ENCODE results near the gene SLC35E4. TPM values are rescaled to one million over a fixed set of nuclear protein-coding genes. Genes with fewer than 3 reads are reported as not detected.
"Not testable (repeated sequence)": the region's sequence is repeated elsewhere in the genome, so short reads cannot be mapped to it uniquely, and the experiment has no call there.

The SLC35E4 gene
- 1 to 10 TPM; 1.7 to 3.1 TPM for polyA plus RNA-seq

- Histone ChIP-seq H3K4me1 (ENCODE audit: control insufficient read depth in 2 of 2, insufficient read depth in 2 of 2, low read length in 1 of 2) (peaks cover 7 to 11% of the 10 kb centered on the region in 2 donors), H3K4me3 (ENCODE audit: low read depth in 1 of 2, low read length in 2 of 2) (peak within 1 kb of the TSS; percentile 57 to 61), H3K27ac (ENCODE audit: low read depth in 2 of 2, low read length in 1 of 2) (peak within 1 kb of the TSS; percentile 83 to 86), H3K36me3 (ENCODE audit: control insufficient read depth in 2 of 2, insufficient read depth in 2 of 2, low read length in 1 of 2) (no peaks in the 10 kb centered on the region), H3K27me3 (ENCODE audit: control insufficient read depth in 1 of 2, insufficient read depth in 2 of 2, low read length in 2 of 2) (no peaks in the 10 kb centered on the region), H3K9me3 (ENCODE audit: control insufficient read depth in 2 of 2, insufficient read depth in 1 of 2, low read depth in 1 of 2, low read length in 1 of 2) (no peaks in the 10 kb centered on the region)
- WGBS, 2 donors: 1% methylated on average over 69 to 75 of the region's 75 CpGs
These were observed at the start of gene SLC35E4 for GRCh38 chr22:30635273-30636225. Gene SLC35E4 (plus strand): TSS chr22:30635781. CDS start chr22:30636451, 670 bp downstream.

- Histone ChIP-seq H3K4me1 (ENCODE audit: control insufficient read depth in 2 of 2, insufficient read depth in 2 of 2, low read length in 1 of 2) (peaks cover 2 to 3% of the 10 kb centered on the region in 2 donors), H3K4me3 (ENCODE audit: low read depth in 1 of 2, low read length in 2 of 2) (no peak overlapping the region), H3K27me3 (ENCODE audit: control insufficient read depth in 1 of 2, insufficient read depth in 2 of 2, low read length in 2 of 2) (no peaks in the 10 kb centered on the region), H3K9me3 (ENCODE audit: control insufficient read depth in 2 of 2, insufficient read depth in 1 of 2, low read depth in 1 of 2, low read length in 1 of 2) (no peaks in the 10 kb centered on the region), H3K27ac (ENCODE audit: low read depth in 2 of 2, low read length in 1 of 2) (no peak overlapping the region), H3K36me3 (ENCODE audit: control insufficient read depth in 2 of 2, insufficient read depth in 2 of 2, low read length in 1 of 2) (peaks cover 43 to 68% of the 10 kb centered on the region in 2 donors)
- WGBS, 2 donors: 90 to 94% methylated on average over 8 of the region's 8 CpGs
These were observed 49.2 kb upstream of the SLC35E4 start for GRCh38 chr22:30586414-30586813.

GRCh38 chr22:30591191-30591587 is 44.4 kb upstream of the SLC35E4 start:
- WGBS, 2 donors: 3 to 4% methylated on average over 14 of the region's 14 CpGs
- H3K4me3 ChIP-seq (ENCODE audit: low read depth in 1 of 2, low read length in 2 of 2): peak overlapping the region; percentile 62 to 94
- peaks cover 15 to 24% of the 10 kb centered on the region in 2 donors for H3K36me3 ChIP-seq (ENCODE audit: control insufficient read depth in 2 of 2, insufficient read depth in 2 of 2, low read length in 1 of 2)
- H3K4me1 ChIP-seq (ENCODE audit: control insufficient read depth in 2 of 2, insufficient read depth in 2 of 2, low read length in 1 of 2): peaks cover 0 to 3% of the 10 kb centered on the region in 2 donors
- H3K27ac ChIP-seq (ENCODE audit: low read depth in 2 of 2, low read length in 1 of 2): no peak overlapping the region
- H3K9me3 ChIP-seq (ENCODE audit: control insufficient read depth in 2 of 2, insufficient read depth in 1 of 2, low read depth in 1 of 2, low read length in 1 of 2): no peaks in the 10 kb centered on the region
- H3K27me3 ChIP-seq (ENCODE audit: control insufficient read depth in 1 of 2, insufficient read depth in 2 of 2, low read length in 2 of 2): no peaks in the 10 kb centered on the region

GRCh38 chr22:30591588-30592359 is 43.8 kb upstream of the SLC35E4 start, which contains the start of gene PES1:
Gene PES1 (minus strand): TSS chr22:30591910. CDS start chr22:30591833, 77 bp downstream.
- peak within 1 kb of the TSS; percentile 62 to 94 for H3K4me3 ChIP-seq (ENCODE audit: low read depth in 1 of 2, low read length in 2 of 2)
- no peaks in the 10 kb centered on the region for H3K9me3 ChIP-seq (ENCODE audit: control insufficient read depth in 2 of 2, insufficient read depth in 1 of 2, low read depth in 1 of 2, low read length in 1 of 2)
- H3K27ac ChIP-seq (ENCODE audit: low read depth in 2 of 2, low read length in 1 of 2): peak within 1 kb of the TSS; percentile 53 to 59
- no peaks in the 10 kb centered on the region for H3K27me3 ChIP-seq (ENCODE audit: control insufficient read depth in 1 of 2, insufficient read depth in 2 of 2, low read length in 2 of 2)
- peaks cover 0 to 3% of the 10 kb centered on the region in 2 donors for H3K4me1 ChIP-seq (ENCODE audit: control insufficient read depth in 2 of 2, insufficient read depth in 2 of 2, low read length in 1 of 2)
- 1% methylated on average over 49 of the region's 49 CpGs for WGBS, 2 donors
- peaks cover 14 to 18% of the 10 kb centered on the region in 2 donors for H3K36me3 ChIP-seq (ENCODE audit: control insufficient read depth in 2 of 2, insufficient read depth in 2 of 2, low read length in 1 of 2)

- not testable (repeated sequence) for H3K4me1 ChIP-seq (ENCODE audit: control insufficient read depth in 2 of 2, insufficient read depth in 2 of 2, low read length in 1 of 2); H3K27ac ChIP-seq (ENCODE audit: low read depth in 2 of 2, low read length in 1 of 2); H3K27me3 ChIP-seq (ENCODE audit: control insufficient read depth in 1 of 2, insufficient read depth in 2 of 2, low read length in 2 of 2); H3K9me3 ChIP-seq (ENCODE audit: control insufficient read depth in 2 of 2, insufficient read depth in 1 of 2, low read depth in 1 of 2, low read length in 1 of 2)
- Histone ChIP-seq H3K36me3 (ENCODE audit: control insufficient read depth in 2 of 2, insufficient read depth in 2 of 2, low read length in 1 of 2) (peaks cover 9 to 14% of the 10 kb centered on the region in 2 donors), H3K4me3 (ENCODE audit: low read depth in 1 of 2, low read length in 2 of 2) (peak overlapping the region; percentile 7 to 94)
- 30 to 33% methylated on average over 18 of the region's 18 CpGs for WGBS, 2 donors
These were observed 43.2 kb upstream of the SLC35E4 start for GRCh38 chr22:30592360-30592713.

- H3K4me3 ChIP-seq (ENCODE audit: low read depth in 1 of 2, low read length in 2 of 2): no peak overlapping the region
- H3K27me3 ChIP-seq (ENCODE audit: control insufficient read depth in 1 of 2, insufficient read depth in 2 of 2, low read length in 2 of 2): no peaks in the 10 kb centered on the region
- peaks cover 0 to under 1% of the 10 kb centered on the region in 2 donors for H3K4me1 ChIP-seq (ENCODE audit: control insufficient read depth in 2 of 2, insufficient read depth in 2 of 2, low read length in 1 of 2)
- 64 to 66% methylated on average over 2 of the region's 2 CpGs for WGBS, 2 donors
- H3K36me3 ChIP-seq (ENCODE audit: control insufficient read depth in 2 of 2, insufficient read depth in 2 of 2, low read length in 1 of 2): no peaks in the 10 kb centered on the region
- no peaks in the 10 kb centered on the region for H3K9me3 ChIP-seq (ENCODE audit: control insufficient read depth in 2 of 2, insufficient read depth in 1 of 2, low read depth in 1 of 2, low read length in 1 of 2)
- no peak overlapping the region for H3K27ac ChIP-seq (ENCODE audit: low read depth in 2 of 2, low read length in 1 of 2)
These were observed 39.4 kb upstream of the SLC35E4 start for GRCh38 chr22:30596199-30596598.

- Histone ChIP-seq H3K4me1 (ENCODE audit: control insufficient read depth in 2 of 2, insufficient read depth in 2 of 2, low read length in 1 of 2) (no peaks in the 10 kb centered on the region), H3K9me3 (ENCODE audit: control insufficient read depth in 2 of 2, insufficient read depth in 1 of 2, low read depth in 1 of 2, low read length in 1 of 2) (no peaks in the 10 kb centered on the region), H3K36me3 (ENCODE audit: control insufficient read depth in 2 of 2, insufficient read depth in 2 of 2, low read length in 1 of 2) (no peaks in the 10 kb centered on the region), H3K27ac (ENCODE audit: low read depth in 2 of 2, low read length in 1 of 2) (no peak overlapping the region), H3K27me3 (ENCODE audit: control insufficient read depth in 1 of 2, insufficient read depth in 2 of 2, low read length in 2 of 2) (no peaks in the 10 kb centered on the region), H3K4me3 (ENCODE audit: low read depth in 1 of 2, low read length in 2 of 2) (no peak overlapping the region)
- 82 to 90% methylated on average over 25 to 29 of the region's 29 CpGs for WGBS, 2 donors
These were observed 38.7 kb upstream of the SLC35E4 start for GRCh38 chr22:30596886-30597285.

- WGBS, 2 donors: 82 to 91% methylated on average over 3 of the region's 3 CpGs
- no peak overlapping the region for H3K4me3 ChIP-seq (ENCODE audit: low read depth in 1 of 2, low read length in 2 of 2)
- no peaks in the 10 kb centered on the region for H3K27me3 ChIP-seq (ENCODE audit: control insufficient read depth in 1 of 2, insufficient read depth in 2 of 2, low read length in 2 of 2)
- H3K36me3 ChIP-seq (ENCODE audit: control insufficient read depth in 2 of 2, insufficient read depth in 2 of 2, low read length in 1 of 2): no peaks in the 10 kb centered on the region
- H3K4me1 ChIP-seq (ENCODE audit: control insufficient read depth in 2 of 2, insufficient read depth in 2 of 2, low read length in 1 of 2): no peaks in the 10 kb centered on the region
- H3K9me3 ChIP-seq (ENCODE audit: control insufficient read depth in 2 of 2, insufficient read depth in 1 of 2, low read depth in 1 of 2, low read length in 1 of 2): no peaks in the 10 kb centered on the region
- no peak overlapping the region for H3K27ac ChIP-seq (ENCODE audit: low read depth in 2 of 2, low read length in 1 of 2)
These were observed 36.6 kb upstream of the SLC35E4 start for GRCh38 chr22:30598986-30599385.

- no peaks in the 10 kb centered on the region for H3K36me3 ChIP-seq (ENCODE audit: control insufficient read depth in 2 of 2, insufficient read depth in 2 of 2, low read length in 1 of 2)
- H3K4me1 ChIP-seq (ENCODE audit: control insufficient read depth in 2 of 2, insufficient read depth in 2 of 2, low read length in 1 of 2): no peaks in the 10 kb centered on the region
- no peaks in the 10 kb centered on the region for H3K9me3 ChIP-seq (ENCODE audit: control insufficient read depth in 2 of 2, insufficient read depth in 1 of 2, low read depth in 1 of 2, low read length in 1 of 2)
- no peak overlapping the region for H3K4me3 ChIP-seq (ENCODE audit: low read depth in 1 of 2, low read length in 2 of 2)
- WGBS, 2 donors: 39 to 44% methylated on average over 3 of the region's 3 CpGs
- no peaks in the 10 kb centered on the region for H3K27me3 ChIP-seq (ENCODE audit: control insufficient read depth in 1 of 2, insufficient read depth in 2 of 2, low read length in 2 of 2)
- no peak overlapping the region for H3K27ac ChIP-seq (ENCODE audit: low read depth in 2 of 2, low read length in 1 of 2)
These were observed 34.7 kb upstream of the SLC35E4 start for GRCh38 chr22:30600921-30601320.

All from esophagus (tissue), 2 donors.